Measurements from ENCODE around the gene NKTR. TPM values are rescaled to one million over a fixed set of nuclear protein-coding genes. Genes with fewer than 3 reads are reported as not detected.

The NKTR gene
- total RNA-seq, 3 donors from 2014 or later: 132 to 214 (median 175) TPM

GRCh38 chr3:42690766-42691680 lies 90.5 kb downstream of the NKTR start:
- peak in 1 of 2 donors; percentile 19 for DNase-seq (ENCODE audit: low spot score in 2 of 2)
- no peak overlapping the region for H3K4me3 ChIP-seq
- no peaks in the 10 kb centered on the region for H3K36me3 ChIP-seq
- no peak for TF ChIP-seq CTCF (IDR thresholded peaks at IDR 0.05)
- no peak for TF ChIP-seq POLR2A (IDR thresholded peaks at IDR 0.05)
- no peak for TF ChIP-seq POLR2AphosphoS5 (IDR thresholded peaks at IDR 0.05)
- no peaks in the 10 kb centered on the region for H3K27me3 ChIP-seq
- H3K27ac ChIP-seq: no peak overlapping the region
- intact Hi-C loops (cut with DNase I; ENCODE audit: low total_unique reads): no loop called here
- no peaks in the 10 kb centered on the region for H3K9me3 ChIP-seq
- no peaks in the 10 kb centered on the region for H3K4me1 ChIP-seq

- peak in 1 of 2 donors; percentile 43 for DNase-seq (ENCODE audit: low spot score in 2 of 2)
- intact Hi-C loops (cut with DNase I; ENCODE audit: low total_unique reads): no loop called here
These were observed 91.6 kb downstream of the NKTR start for GRCh38 chr3:42691816-42692666.

GRCh38 chr3:42692667-42693529 lies 92.4 kb downstream of the NKTR start:
- Histone ChIP-seq H3K27me3 (no peaks in the 10 kb centered on the region), H3K27ac (no peak overlapping the region), H3K9me3 (no peaks in the 10 kb centered on the region), H3K4me3 (no peak overlapping the region), H3K4me1 (no peaks in the 10 kb centered on the region), H3K36me3 (no peaks in the 10 kb centered on the region)
- peak in 1 of 2 donors; percentile 31 for DNase-seq (ENCODE audit: low spot score in 2 of 2)
- intact Hi-C loops (cut with DNase I; ENCODE audit: low total_unique reads): no loop called here
- TF ChIP-seq POLR2A (IDR thresholded peaks at IDR 0.05) (no peak), POLR2AphosphoS5 (IDR thresholded peaks at IDR 0.05) (no peak), CTCF (IDR thresholded peaks at IDR 0.05) (no peak)

More at GRCh38 chr3:42691816-42692666, 91.6 kb downstream of the NKTR start:
- Histone ChIP-seq H3K4me3 (no peak overlapping the region), H3K27me3 (no peaks in the 10 kb centered on the region), H3K4me1 (no peaks in the 10 kb centered on the region), H3K9me3 (no peaks in the 10 kb centered on the region), H3K36me3 (no peaks in the 10 kb centered on the region), H3K27ac (no peak overlapping the region)
- TF ChIP-seq POLR2A (IDR thresholded peaks at IDR 0.05) (no peak), CTCF (IDR thresholded peaks at IDR 0.05) (no peak), POLR2AphosphoS5 (IDR thresholded peaks at IDR 0.05) (no peak)

GRCh38 chr3:42693530-42693930 lies 93.0 kb downstream of the NKTR start:
- H3K4me3 ChIP-seq: no peak overlapping the region
- DNase-seq (ENCODE audit: low spot score in 2 of 2): peak in 1 of 2 donors; percentile 31
- H3K27ac ChIP-seq: no peak overlapping the region
- H3K36me3 ChIP-seq: no peaks in the 10 kb centered on the region
- intact Hi-C loops (cut with DNase I; ENCODE audit: low total_unique reads): no loop called here
- H3K9me3 ChIP-seq: no peaks in the 10 kb centered on the region
- H3K4me1 ChIP-seq: no peaks in the 10 kb centered on the region
- H3K27me3 ChIP-seq: no peaks in the 10 kb centered on the region
- TF ChIP-seq POLR2A (IDR thresholded peaks at IDR 0.05) (no peak), CTCF (IDR thresholded peaks at IDR 0.05) (no peak), POLR2AphosphoS5 (IDR thresholded peaks at IDR 0.05) (no peak)
